HepG2 (cell line): Measurements from ENCODE around the gene PSME3IP1. TPM values are rescaled to one million over a fixed set of nuclear protein-coding genes. Genes with fewer than 3 reads are reported as not detected.

Experiments
- HDAC2 ChIP-seq: sonication (generic); formaldehyde crosslinking; IDR thresholded peaks from 2 replicates; pipeline ENCODE4 v1.4.0; 2020; ENCODE audit warnings: missing genetic modification reagents
- MAF1 ChIP-seq: sonication (generic); formaldehyde crosslinking; IDR thresholded peaks from 2 replicates; pipeline ENCODE4 v1.5.0; 2020; ENCODE audit warnings: missing genetic modification reagents, borderline replicate concordance
- NFKBIZ ChIP-seq: IDR thresholded peaks from 2 replicates; pipeline ENCODE4 v1.6.1; 2018; ENCODE audit warnings: missing genetic modification reagents, missing compliant biosample characterization
- RBM39 ChIP-seq: fragments of 200-400 bp; formaldehyde crosslinking; IDR thresholded peaks from one replicate; pipeline ENCODE4 v1.6.1; 2018; ENCODE audit warnings: antibody characterized with exemption, mild to moderate bottlenecking, low read depth, low read length; ENCODE audit not compliant: poor library complexity, severe bottlenecking
- TBX2 ChIP-seq: sonication (generic); formaldehyde crosslinking; IDR thresholded peaks from 2 replicates; pipeline ENCODE4 v1.5.0; 2020; ENCODE audit warnings: missing genetic modification reagents, mild to moderate bottlenecking, borderline replicate concordance
- ZBTB7A ChIP-seq: sonication (generic); formaldehyde crosslinking; IDR thresholded peaks from 2 replicates; pipeline ENCODE4 v1.8.0; 2022; ENCODE audit warnings: mild to moderate bottlenecking, missing genetic modification reagents
- ZFP82 ChIP-seq: sonication (generic); formaldehyde crosslinking; IDR thresholded peaks from 2 replicates; pipeline ENCODE4 v1.5.1; 2020; ENCODE audit warnings: mild to moderate bottlenecking, missing genetic modification reagents, borderline replicate concordance
- ZNF33B ChIP-seq: sonication (generic); formaldehyde crosslinking; IDR thresholded peaks from 2 replicates; pipeline ENCODE4 v1.5.1; 2020; ENCODE audit warnings: mild to moderate bottlenecking, missing genetic modification reagents
- ZNF350 ChIP-seq: sonication (generic); formaldehyde crosslinking; IDR thresholded peaks from 2 replicates; pipeline ENCODE4 v1.4.0; 2020; ENCODE audit warnings: mild to moderate bottlenecking, low read depth, missing genetic modification reagents, borderline replicate concordance
- ZNF354B ChIP-seq: sonication (generic); formaldehyde crosslinking; IDR thresholded peaks from 2 replicates; pipeline ENCODE4 v1.8.0; 2022; ENCODE audit warnings: mild to moderate bottlenecking, missing genetic modification reagents
- ZNF460 ChIP-seq: sonication (generic); formaldehyde crosslinking; IDR thresholded peaks from 2 replicates; pipeline ENCODE4 v1.5.1; 2020; ENCODE audit warnings: missing genetic modification reagents, mild to moderate bottlenecking, borderline replicate concordance
- ZNF557 ChIP-seq: sonication (generic); formaldehyde crosslinking; IDR thresholded peaks from 2 replicates; pipeline ENCODE4 v1.4.0; 2020; ENCODE audit warnings: missing genetic modification reagents
- ZNF672 ChIP-seq: sonication (generic); formaldehyde crosslinking; IDR thresholded peaks from 2 replicates; pipeline ENCODE4 v1.8.1; 2022; ENCODE audit warnings: missing genetic modification reagents
- ZNF747 ChIP-seq: sonication (generic); formaldehyde crosslinking; IDR thresholded peaks from 2 replicates; pipeline ENCODE4 v1.8.1; 2023; ENCODE audit warnings: missing genetic modification reagents, mild to moderate bottlenecking, borderline replicate concordance
- ZNF773 ChIP-seq: sonication (generic); formaldehyde crosslinking; IDR thresholded peaks from 2 replicates; pipeline ENCODE4 v1.4.0; 2020; ENCODE audit warnings: missing genetic modification reagents, borderline replicate concordance
- ZNF788 ChIP-seq: sonication (generic); formaldehyde crosslinking; IDR thresholded peaks from 2 replicates; pipeline ENCODE4 v1.5.0; 2020; ENCODE audit warnings: mild to moderate bottlenecking, missing genetic modification reagents, borderline replicate concordance
- ZSCAN31 ChIP-seq: sonication (generic); formaldehyde crosslinking; IDR thresholded peaks from 2 replicates; pipeline ENCODE4 v1.5.0; 2020; ENCODE audit warnings: low read depth, mild to moderate bottlenecking, missing genetic modification reagents
- polyA plus RNA-seq, 8 experiments: library from polyadenylated mRNA; depleted of rRNA in 3 of 8; stranded (reverse) in 7 of 8; unstranded in 1 of 8; fragments of >200 nt; fragmentation: Illumina TruSeq in 4 of 8; extraction: Trizol in 4 of 8; gene quantifications; 2 replicates each; pipeline versions ENCODE4 v1.2.1 to v1.2.3, GENCODE V29; 2011 to 2016; ENCODE audit warnings: low read depth in 4 of 8, missing spikeins in 1 of 8, mixed read lengths in 1 of 8; ENCODE audit not compliant: insufficient read depth in 1 of 8
- total RNA-seq, 5 experiments: library from RNA; depleted of rRNA; stranded (reverse); fragments of >200 nt; fragmentation: Illumina TruSeq; extraction: Trizol; gene quantifications; 2 replicates each; pipeline ENCODE4 v1.2.3, GENCODE V29; 2016; ENCODE audit warnings: low read depth in 1 of 5
- TF ChIP-seq, protein P1 (sequence below): fragments of 450-650 bp; IDR thresholded peaks from 2 replicates; pipeline ENCODE4 v1.6.1; 2017; ENCODE audit warnings: mild to moderate bottlenecking
- TF ChIP-seq, protein P2 (sequence below): sonication (generic); formaldehyde crosslinking; IDR thresholded peaks from 2 replicates; pipeline ENCODE4 v1.4.0; 2020; ENCODE audit warnings: mild to moderate bottlenecking, missing genetic modification reagents

The PSME3IP1 gene
- total and polyA plus RNA-seq, 2 of the 13 experiments (the other 11 are each of a cell fraction or from before 2014, with no cell fraction given), result 90.8 to 99.8 TPM

DNA sequence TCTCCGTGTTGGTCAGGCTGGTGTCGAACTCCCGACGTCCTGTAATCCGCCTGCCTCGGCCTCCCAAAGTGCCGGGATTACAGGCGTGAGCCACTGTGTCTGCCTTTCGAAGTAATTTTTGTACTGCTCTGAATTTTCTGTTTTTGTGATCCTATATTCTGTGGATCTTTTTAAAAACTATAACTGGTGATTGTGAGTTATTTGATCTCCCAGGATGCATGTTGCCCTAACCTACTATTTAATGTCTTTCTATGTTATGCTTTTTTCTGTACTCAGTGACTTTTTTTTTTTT, 2.8 kb upstream of the PSME3IP1 start (continued):
- TF ChIP-seq ZFP82 (CRISPR knock-in tag) (no peak), TBX2 (CRISPR knock-in tag) (peak; percentile 61; the same call in 1 of the 2 replicates), ZNF354B (no peak), NFKBIZ (CRISPR knock-in tag) (no peak), MAF1 (CRISPR knock-in tag) (no peak), RBM39 (no peak), ZNF788 (peak; percentile 44; the same call in 1 of the 2 replicates), ZNF557 (no peak), ZNF460 (CRISPR knock-in tag) (no peak), HDAC2 (no peak), ZNF747 (CRISPR knock-in tag) (peak; percentile 48; the same call in 1 of the 2 replicates), ZNF773 (CRISPR knock-in tag) (no peak), ZBTB7A (CRISPR knock-in tag) (no peak), ZNF672 (CRISPR knock-in tag) (no peak), ZNF33B (CRISPR knock-in tag) (no peak), ZSCAN31 (CRISPR knock-in tag) (peak; percentile 66; the same call in 1 of the 2 replicates), ZNF350 (peak; percentile 42; the same call in 1 of the 2 replicates)
- TF ChIP-seq, protein P1, sequence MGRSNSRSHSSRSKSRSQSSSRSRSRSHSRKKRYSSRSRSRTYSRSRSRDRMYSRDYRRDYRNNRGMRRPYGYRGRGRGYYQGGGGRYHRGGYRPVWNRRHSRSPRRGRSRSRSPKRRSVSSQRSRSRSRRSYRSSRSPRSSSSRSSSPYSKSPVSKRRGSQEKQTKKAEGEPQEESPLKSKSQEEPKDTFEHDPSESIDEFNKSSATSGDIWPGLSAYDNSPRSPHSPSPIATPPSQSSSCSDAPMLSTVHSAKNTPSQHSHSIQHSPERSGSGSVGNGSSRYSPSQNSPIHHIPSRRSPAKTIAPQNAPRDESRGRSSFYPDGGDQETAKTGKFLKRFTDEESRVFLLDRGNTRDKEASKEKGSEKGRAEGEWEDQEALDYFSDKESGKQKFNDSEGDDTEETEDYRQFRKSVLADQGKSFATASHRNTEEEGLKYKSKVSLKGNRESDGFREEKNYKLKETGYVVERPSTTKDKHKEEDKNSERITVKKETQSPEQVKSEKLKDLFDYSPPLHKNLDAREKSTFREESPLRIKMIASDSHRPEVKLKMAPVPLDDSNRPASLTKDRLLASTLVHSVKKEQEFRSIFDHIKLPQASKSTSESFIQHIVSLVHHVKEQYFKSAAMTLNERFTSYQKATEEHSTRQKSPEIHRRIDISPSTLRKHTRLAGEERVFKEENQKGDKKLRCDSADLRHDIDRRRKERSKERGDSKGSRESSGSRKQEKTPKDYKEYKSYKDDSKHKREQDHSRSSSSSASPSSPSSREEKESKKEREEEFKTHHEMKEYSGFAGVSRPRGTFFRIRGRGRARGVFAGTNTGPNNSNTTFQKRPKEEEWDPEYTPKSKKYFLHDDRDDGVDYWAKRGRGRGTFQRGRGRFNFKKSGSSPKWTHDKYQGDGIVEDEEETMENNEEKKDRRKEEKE, result no peak
- TF ChIP-seq, protein P2, sequence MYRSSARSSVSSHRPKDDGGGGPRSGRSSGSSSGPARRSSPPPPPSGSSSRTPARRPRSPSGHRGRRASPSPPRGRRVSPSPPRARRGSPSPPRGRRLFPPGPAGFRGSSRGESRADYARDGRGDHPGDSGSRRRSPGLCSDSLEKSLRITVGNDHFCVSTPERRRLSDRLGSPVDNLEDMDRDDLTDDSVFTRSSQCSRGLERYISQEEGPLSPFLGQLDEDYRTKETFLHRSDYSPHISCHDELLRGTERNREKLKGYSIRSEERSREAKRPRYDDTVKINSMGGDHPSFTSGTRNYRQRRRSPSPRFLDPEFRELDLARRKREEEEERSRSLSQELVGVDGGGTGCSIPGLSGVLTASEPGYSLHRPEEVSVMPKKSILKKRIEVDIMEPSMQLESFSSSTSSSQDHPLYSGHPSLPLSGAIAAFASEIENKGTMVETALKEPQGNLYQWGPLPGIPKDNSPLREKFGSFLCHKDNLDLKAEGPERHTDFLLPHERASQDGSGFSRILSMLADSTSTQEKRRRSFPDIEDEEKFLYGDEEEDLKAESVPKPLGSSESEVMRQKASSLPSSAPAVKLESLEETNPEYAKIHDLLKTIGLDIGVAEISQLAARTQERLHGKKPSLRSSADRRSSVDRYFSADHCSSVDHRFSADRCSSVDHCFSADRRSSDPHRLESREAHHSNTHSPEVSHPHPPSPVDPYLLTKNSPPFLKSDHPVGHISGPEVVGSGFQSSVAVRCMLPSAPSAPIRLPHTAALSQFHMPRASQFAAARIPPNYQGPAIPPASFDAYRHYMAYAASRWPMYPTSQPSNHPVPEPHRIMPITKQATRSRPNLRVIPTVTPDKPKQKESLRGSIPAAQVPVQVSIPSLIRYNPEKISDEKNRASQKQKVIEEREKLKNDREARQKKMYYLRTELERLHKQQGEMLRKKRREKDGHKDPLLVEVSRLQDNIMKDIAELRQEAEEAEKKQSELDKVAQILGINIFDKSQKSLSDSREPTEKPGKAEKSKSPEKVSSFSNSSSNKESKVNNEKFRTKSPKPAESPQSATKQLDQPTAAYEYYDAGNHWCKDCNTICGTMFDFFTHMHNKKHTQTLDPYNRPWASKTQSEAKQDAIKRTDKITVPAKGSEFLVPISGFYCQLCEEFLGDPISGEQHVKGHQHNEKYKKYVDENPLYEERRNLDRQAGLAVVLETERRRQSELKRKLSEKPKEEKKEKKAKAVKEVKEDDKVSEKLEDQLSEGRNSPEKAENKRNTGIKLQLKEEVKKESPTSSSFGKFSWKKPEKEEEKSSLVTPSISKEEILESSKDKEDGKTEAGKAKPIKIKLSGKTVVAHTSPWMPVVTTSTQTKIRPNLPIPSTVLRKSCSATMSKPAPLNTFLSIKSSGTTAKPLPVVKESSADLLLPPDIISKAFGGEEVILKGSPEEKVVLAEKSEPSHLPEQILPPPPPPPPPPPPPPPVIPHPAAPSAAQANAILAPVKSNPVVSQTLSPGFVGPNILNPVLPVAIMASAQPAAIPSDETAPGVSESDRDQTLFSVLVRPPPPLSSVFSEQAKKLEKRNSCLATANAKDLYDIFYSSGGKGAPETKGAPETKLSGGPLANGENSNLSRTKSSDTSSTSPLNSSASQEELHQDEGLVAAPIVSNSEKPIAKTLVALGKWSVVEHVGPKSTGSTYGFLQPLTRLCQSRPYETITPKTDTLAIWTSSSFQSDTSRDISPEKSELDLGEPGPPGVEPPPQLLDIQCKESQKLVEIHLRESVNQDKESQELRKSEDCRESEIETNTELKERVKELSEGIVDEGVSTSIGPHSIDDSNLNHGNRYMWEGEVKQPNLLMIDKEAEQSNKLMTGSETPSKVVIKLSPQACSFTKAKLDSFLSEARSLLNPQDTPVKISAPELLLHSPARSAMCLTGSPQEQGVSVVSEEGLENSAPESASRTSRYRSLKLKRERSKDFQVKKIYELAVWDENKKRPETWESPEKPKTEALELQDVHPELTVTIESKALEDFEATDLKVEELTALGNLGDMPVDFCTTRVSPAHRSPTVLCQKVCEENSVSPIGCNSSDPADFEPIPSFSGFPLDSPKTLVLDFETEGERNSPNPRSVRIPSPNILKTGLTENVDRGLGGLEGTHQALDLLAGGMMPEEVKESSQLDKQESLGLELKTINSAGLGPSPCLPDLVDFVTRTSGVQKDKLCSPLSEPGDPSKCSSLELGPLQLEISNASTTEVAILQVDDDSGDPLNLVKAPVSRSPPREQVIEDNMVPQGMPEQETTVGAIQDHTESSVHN, result no peak
